GM12891 (cell line): ENCODE measurements around the gene COL6A1.

Experiments used
- DNase-seq: peaks from one replicate; pipeline ENCODE4 v3.0.0; 2011; ENCODE audit warnings: low spot score; ENCODE audit not compliant: insufficient read length
- FAIRE-seq: peaks from 2 replicates; lab custom pipeline; 2011; peaks lifted over from hg19 to GRCh38; lab: Jason Lieb, UNC
- PAX5 ChIP-seq: IDR thresholded peaks from 2 replicates; pipeline ENCODE4 v1.6.1; 2011; ENCODE audit warnings: low read length, moderate library complexity, mild to moderate bottlenecking; ENCODE audit not compliant: insufficient read depth, severe bottlenecking
- POLR2A ChIP-seq: IDR thresholded peaks from 2 replicates; pipeline ENCODE4 v1.6.1; 2011; ENCODE audit warnings: low read depth, low read length, control low read depth
- POLR2AphosphoS5 ChIP-seq: IDR thresholded peaks from 2 replicates; pipeline ENCODE4 v1.6.1; 2011; ENCODE audit warnings: low read depth, low read length, control low read depth
- POU2F2 ChIP-seq: IDR thresholded peaks from 2 replicates; pipeline ENCODE4 v1.6.1; 2011; ENCODE audit warnings: low read depth, mild to moderate bottlenecking, control low read depth, low read length, moderate library complexity
- SPI1 ChIP-seq: IDR thresholded peaks from 2 replicates; pipeline ENCODE4 v1.6.1; 2011; ENCODE audit warnings: low read depth, low read length, control low read depth
- TAF1 ChIP-seq: IDR thresholded peaks from 2 replicates; pipeline ENCODE4 v1.6.1; 2011; ENCODE audit warnings: low read depth, low read length, control low read depth

COL6A1 gene

DNA sequence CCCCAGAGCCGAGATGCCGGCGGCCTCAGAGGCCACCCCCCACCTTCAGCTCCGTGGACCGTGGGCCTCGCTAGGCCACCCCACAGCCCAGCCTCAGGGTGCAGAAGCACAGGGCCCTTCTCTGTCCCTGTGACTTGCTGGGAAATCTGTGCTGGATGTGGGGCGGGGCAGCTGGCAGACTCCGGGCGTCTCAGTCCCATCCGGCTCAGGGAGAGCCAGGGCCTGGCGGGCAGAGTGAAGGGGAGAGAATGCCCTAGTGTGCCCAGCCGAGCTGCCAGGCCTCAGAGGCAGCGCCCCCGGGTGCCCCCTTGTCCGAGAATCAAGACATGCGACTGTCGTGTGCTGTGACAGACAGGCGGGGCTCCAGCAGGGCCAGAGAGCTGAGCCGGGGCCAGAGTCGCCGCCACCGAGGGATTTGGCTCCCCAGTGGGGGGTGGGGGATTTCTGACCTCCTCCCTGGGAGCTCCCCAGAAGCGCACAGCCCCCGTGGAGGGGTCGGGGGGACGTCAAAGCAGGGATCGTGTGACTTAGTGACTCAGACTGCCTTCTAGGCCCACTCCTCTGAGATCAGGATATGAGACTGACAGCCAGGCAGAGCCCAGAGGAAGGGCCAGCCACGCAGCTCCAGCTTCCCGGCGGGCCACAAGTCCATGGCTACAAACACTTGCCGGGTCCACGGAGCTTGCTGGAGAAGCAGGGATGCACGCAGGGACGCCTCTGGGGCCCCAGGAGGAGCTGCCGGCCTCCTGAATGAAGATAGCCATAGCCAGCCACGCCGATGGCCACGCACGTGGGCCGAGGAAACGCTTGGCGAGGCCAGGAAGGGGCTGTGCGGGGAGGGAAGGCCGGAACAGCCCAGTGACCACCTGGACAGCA is 11.9 kb downstream of the COL6A1 start:
- FAIRE-seq, result no peak
- TF ChIP-seq POU2F2 (no peak), SPI1 (no peak), POLR2AphosphoS5 (no peak), TAF1 (no peak), PAX5 (no peak), POLR2A (no peak)
- no peak for DNase-seq

DNA sequence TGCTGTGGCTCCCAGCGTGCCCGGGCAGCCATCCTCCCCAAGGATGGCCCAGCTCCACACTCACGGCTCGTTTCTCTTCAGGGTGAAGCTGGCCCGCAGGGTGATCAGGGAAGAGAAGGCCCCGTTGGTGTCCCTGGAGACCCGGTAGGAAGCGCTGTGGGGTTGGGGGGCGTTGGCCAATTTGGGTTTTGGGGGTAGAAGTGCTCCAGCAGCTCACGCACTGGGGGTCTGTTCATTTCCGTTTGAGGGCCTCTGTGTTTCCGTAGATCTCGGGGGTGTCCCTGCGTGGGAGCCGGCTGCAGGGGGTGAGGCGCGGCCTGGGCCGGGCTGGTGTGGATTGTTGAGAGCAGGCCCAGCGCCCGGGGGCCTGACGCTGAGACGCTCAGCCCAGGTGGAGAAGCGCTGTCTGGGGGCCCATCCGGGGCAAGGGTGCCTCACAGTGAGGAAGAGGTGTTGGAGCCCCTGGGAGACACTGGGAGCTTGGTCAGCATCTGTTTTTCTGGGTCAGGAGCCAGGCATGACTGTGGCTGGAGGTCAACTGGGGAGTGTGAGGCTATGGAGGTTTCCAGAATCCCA is 12.6 kb downstream of the COL6A1 start:
- TF ChIP-seq POLR2AphosphoS5, result no peak
- no peak for TF ChIP-seq SPI1
- FAIRE-seq (no peak), DNase-seq (no peak)

DNA sequence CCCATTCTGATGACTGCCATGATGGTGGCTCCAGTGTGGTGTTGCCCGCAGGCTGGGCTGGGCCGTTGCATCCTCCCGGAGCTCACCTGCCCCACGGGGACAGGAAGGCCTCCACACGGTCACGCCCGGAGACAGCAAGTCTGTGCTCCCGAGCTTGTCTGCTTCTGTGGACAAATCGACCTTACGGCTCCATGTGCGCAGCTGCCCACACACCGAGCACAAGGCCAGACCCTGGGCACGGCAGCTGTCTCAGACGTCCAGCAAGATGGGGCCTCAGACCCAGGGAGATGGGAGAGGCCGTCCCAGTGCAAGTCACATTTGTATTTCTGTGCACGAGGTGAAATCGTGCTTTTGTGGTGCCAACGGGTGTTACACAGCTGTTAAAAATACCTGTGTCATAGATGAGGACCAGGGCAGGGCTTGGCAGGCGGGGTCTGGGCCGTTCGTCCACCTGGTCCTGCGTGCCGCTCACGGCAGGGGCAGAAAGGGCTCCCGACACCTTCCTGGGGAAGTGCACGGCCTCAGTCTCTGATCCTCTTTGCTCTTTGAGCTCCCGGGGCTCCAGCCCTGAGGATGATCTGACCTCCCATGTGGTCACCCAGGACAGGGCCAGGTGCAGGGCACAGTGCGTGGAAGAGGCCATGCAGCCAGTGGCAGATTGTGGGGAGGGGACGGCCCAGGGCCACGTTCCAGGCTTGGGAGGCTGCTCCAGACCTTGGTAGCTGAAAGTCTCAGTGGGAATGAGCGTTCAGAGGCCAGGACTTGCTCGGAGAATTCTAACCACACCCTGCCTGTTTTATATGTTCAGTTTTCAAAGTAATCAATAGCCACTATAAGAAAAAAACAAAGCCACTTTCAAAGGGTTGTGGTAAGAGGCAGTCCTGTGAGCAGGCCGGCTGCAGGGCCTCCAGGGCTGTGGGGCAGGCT is 13.5 kb downstream of the COL6A1 start:
- FAIRE-seq (no peak), DNase-seq (no peak)
- no peak for TF ChIP-seq SPI1

DNA sequence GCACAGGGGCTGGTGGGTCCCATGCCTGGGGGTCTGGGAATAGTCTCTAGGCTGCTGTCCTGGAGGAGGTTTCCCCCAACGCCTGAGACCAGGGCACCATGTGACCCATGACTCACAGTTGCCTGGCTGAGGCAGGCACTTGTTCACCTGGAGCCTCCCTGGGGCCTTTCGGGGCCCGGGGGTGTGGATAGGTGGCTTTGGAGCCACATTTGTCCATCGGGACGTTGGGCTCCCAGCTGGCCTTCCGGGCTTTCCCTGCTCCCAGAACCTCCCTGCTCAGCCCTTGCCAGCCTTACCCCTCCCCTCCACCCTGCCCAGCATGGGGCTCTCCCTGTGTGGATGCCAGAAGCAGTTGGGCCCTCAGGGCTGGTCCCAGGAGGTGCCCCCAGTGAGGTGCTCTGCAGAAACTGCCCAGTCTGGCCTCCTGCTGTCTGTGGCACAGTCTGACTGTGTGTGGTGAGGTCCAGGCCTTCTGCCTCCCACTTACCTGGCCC is 14.2 kb downstream of the COL6A1 start:
- no peak for DNase-seq
- no peak for TF ChIP-seq POU2F2
- no peak for TF ChIP-seq SPI1
- no peak for FAIRE-seq

DNA sequence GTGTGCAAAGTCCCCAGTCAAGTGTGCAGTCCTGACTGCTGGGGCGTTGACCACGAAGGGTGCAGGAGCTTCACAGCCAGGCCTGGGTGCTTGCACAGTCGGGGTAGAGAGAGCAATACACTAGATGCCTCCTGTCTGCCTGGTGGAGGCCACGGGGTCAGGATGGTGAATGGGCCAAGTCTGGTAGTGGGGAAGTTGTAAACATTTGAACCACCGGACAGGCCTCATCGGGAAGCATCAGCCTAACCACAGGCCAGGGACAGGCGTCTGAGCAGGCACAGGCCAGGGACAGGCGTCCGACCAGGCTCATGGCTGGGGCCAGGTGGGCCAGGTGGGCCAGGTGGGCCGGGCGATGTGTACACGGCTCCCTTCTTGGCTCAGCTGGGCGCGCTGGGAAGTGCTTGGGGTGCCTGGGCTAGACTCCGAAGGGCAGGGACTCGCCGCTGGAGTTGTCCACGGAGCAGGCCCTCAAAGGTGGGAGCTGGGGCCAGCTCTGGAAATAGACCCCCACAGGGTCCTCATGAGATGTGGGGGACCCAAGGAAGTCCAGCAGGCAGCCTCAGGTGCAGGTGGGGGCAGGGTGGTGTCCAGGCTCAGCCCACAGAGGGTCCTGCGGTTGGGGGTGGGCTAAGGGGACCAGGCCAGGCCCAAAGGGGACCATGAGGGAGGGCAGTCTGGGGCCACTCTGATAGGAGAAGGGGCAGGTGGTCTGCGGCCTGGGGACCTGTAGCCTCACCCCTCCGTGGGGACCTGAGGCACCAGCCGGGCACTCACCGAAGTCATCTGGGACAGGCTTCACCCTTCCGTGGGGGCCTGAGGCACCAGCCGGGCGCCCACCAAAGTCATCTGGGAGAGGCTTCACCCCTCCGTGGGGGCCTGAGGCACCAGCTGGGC is 15.0 kb downstream of the COL6A1 start:
- TF ChIP-seq SPI1, result no peak
- TF ChIP-seq POLR2AphosphoS5, result no peak
- TF ChIP-seq POLR2A, result no peak
- no peak for TF ChIP-seq TAF1
- TF ChIP-seq PAX5, result no peak
- TF ChIP-seq POU2F2, result no peak

DNA sequence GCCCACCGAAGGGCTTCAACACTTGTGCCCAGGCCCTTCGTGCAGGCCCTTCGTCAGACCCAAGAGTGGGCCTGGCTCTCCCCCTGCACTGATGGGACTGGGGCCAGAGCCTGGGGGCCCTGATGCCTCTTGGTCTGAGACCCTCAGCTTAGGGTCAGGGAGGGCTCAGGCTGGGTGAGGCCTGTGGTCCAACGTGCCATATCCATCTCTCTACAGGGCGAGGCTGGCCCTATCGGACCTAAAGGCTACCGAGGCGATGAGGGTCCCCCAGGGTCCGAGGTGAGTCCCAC is 15.6 kb downstream of the COL6A1 start:
- TF ChIP-seq SPI1 (no peak), POLR2A (no peak), PAX5 (no peak), POU2F2 (no peak), POLR2AphosphoS5 (no peak), TAF1 (no peak)
- no peak for FAIRE-seq

More for the DNA sequence above, 15.0 kb downstream of the COL6A1 start:
- DNase-seq (no peak), FAIRE-seq (no peak)

DNA sequence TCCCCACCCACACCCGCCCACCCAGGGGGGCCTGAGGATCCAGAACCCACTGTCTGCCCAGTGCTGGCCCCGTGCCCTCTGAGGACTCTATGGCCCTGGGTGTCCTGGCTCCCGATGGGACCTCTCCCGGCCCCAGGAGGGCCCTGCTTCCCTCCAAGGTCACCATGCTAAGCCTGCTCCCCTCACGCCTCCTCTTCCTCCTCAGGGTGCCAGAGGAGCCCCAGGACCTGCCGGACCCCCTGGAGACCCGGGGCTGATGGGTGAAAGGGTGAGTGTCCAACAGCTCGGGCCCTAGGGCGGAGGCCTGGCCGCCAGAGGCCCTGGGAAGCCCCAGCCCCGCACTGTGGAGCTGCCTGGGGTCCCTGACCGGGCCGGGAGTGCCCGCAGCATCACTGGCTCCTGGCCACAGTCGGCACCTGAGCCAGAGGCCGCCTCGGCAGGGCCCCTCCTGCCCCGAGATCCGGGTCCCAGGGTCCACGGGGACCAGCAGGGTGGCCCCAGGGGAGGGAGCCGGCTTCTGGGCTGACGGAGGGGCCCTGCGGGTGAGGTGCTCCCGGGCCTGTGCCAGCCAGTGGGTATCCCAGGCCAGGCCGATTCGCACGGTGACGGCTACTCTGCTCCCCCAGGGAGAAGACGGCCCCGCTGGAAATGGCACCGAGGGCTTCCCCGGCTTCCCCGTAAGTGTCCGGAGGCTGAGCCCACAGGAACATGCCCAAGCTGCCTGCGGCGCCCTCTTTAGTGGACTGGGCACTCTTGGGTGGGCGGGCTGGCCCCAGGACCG is 16.1 kb downstream of the COL6A1 start:
- TF ChIP-seq TAF1 (no peak), POLR2AphosphoS5 (no peak), SPI1 (no peak), PAX5 (no peak), POU2F2 (no peak), POLR2A (no peak)
- FAIRE-seq, result no peak
- no peak for DNase-seq

More for the DNA sequence above, 15.6 kb downstream of the COL6A1 start:
- no peak for DNase-seq

DNA sequence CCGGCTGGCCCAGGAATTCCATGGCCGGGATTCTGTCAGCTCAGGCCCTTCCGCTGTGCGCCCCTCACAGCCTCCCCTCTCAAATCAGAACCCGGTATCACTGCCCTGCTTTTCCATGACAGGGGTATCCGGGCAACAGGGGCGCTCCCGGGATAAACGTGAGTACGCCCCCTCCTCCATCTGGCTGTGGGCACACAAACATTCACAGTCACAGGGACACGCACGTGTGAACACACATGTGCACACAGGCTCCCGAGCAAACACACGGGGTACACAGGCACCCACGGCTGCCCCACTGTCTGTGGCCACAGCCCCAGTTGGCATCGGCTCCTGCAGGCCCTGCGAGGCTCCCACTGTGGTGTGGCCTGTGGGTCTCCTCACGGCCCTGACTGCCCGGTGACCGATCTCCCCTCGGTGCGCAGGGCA is 16.7 kb downstream of the COL6A1 start:
- no peak for FAIRE-seq
- TF ChIP-seq SPI1, result no peak
- TF ChIP-seq TAF1, result no peak
- TF ChIP-seq POU2F2, result no peak
- no peak for TF ChIP-seq POLR2A
- no peak for TF ChIP-seq PAX5
- no peak for TF ChIP-seq POLR2AphosphoS5
- DNase-seq, result no peak
